ENCODE results near the gene PARD3B. TPM values are rescaled to one million over a fixed set of nuclear protein-coding genes. Genes with fewer than 3 reads are reported as not detected.

The PARD3B gene
- total RNA-seq, 1 donor from 2014 or later: 6.5 TPM

- Histone ChIP-seq H3K36me3 (ENCODE audit: control insufficient read depth, insufficient read depth, low read length) (no peaks in the 10 kb centered on the region), H3K27me3 (ENCODE audit: control insufficient read depth, insufficient read depth, low read length) (no peaks in the 10 kb centered on the region), H3K4me3 (ENCODE audit: low read depth, low read length) (no peak overlapping the region)
- DNase-seq (ENCODE audit: low read depth): no peak
- no peak for TF ChIP-seq CTCF (IDR thresholded peaks at IDR 0.05; ENCODE audit: insufficient read depth, low read length, poor library complexity, severe bottlenecking)
Observed at GRCh38 chr2:205366336-205367060, 821.2 kb downstream of the PARD3B start.

- no peaks in the 10 kb centered on the region for H3K27me3 ChIP-seq (ENCODE audit: control insufficient read depth, insufficient read depth, low read length)
- no peak for TF ChIP-seq CTCF (IDR thresholded peaks at IDR 0.05; ENCODE audit: insufficient read depth, low read length, poor library complexity, severe bottlenecking)
- H3K36me3 ChIP-seq (ENCODE audit: control insufficient read depth, insufficient read depth, low read length): no peaks in the 10 kb centered on the region
- H3K4me3 ChIP-seq (ENCODE audit: low read depth, low read length): no peak overlapping the region
- DNase-seq (ENCODE audit: low read depth): no peak
Observed at GRCh38 chr2:205367331-205367935, 822.2 kb downstream of the PARD3B start.

GRCh38 chr2:205369813-205370212 lies 824.5 kb downstream of the PARD3B start:
- Histone ChIP-seq H3K4me3 (ENCODE audit: low read depth, low read length) (no peak overlapping the region), H3K36me3 (ENCODE audit: control insufficient read depth, insufficient read depth, low read length) (no peaks in the 10 kb centered on the region), H3K27me3 (ENCODE audit: control insufficient read depth, insufficient read depth, low read length) (no peaks in the 10 kb centered on the region)
- no peak for DNase-seq (ENCODE audit: low read depth)
- TF ChIP-seq CTCF (IDR thresholded peaks at IDR 0.05; ENCODE audit: insufficient read depth, low read length, poor library complexity, severe bottlenecking): no peak

- TF ChIP-seq CTCF (IDR thresholded peaks at IDR 0.05; ENCODE audit: insufficient read depth, low read length, poor library complexity, severe bottlenecking): no peak
- H3K36me3 ChIP-seq (ENCODE audit: control insufficient read depth, insufficient read depth, low read length): no peaks in the 10 kb centered on the region
- H3K4me3 ChIP-seq (ENCODE audit: low read depth, low read length): no peak overlapping the region
- DNase-seq (ENCODE audit: low read depth): no peak
- no peaks in the 10 kb centered on the region for H3K27me3 ChIP-seq (ENCODE audit: control insufficient read depth, insufficient read depth, low read length)
Observed at GRCh38 chr2:205370726-205371125, 825.5 kb downstream of the PARD3B start.

GRCh38 chr2:205372141-205372540 lies 826.9 kb downstream of the PARD3B start:
- Histone ChIP-seq H3K4me3 (ENCODE audit: low read depth, low read length) (no peak overlapping the region), H3K36me3 (ENCODE audit: control insufficient read depth, insufficient read depth, low read length) (no peaks in the 10 kb centered on the region), H3K27me3 (ENCODE audit: control insufficient read depth, insufficient read depth, low read length) (no peaks in the 10 kb centered on the region)
- DNase-seq (ENCODE audit: low read depth): peak; percentile 18
- TF ChIP-seq CTCF (IDR thresholded peaks at IDR 0.05; ENCODE audit: insufficient read depth, low read length, poor library complexity, severe bottlenecking): no peak

Data from kidney epithelial cell (primary cell).